ENCODE data around the gene C4A.
"Not testable (repeated sequence)": the region's sequence is repeated elsewhere in the genome, so short reads cannot be mapped to it uniquely, and the experiment has no call there.

C4A gene

GRCh38 chr6:32037598-32038524 lies 56.0 kb downstream of the C4A start, which contains the start of gene CYP21A2:
Gene CYP21A2 (plus strand): TSS chr6:32038415. CDS start chr6:32038423, 8 bp downstream.
- DNase-seq = peak; percentile 14

GRCh38 chr6:32038878-32039277 lies 57.0 kb downstream of the C4A start:
- not testable (repeated sequence) for DNase-seq

GRCh38 chr6:32039321-32040274 lies 57.7 kb downstream of the C4A start:
- not testable (repeated sequence) for DNase-seq

GRCh38 chr6:32040299-32041049 lies 58.6 kb downstream of the C4A start:
- DNase-seq = not testable (repeated sequence)

GRCh38 chr6:32041050-32041321 lies 59.1 kb downstream of the C4A start:
- DNase-seq = not testable (repeated sequence)

GRCh38 chr6:32041385-32041784 lies 59.5 kb downstream of the C4A start:
- not testable (repeated sequence) for DNase-seq

GRCh38 chr6:32042276-32042675 lies 60.4 kb downstream of the C4A start:
- not testable (repeated sequence) for DNase-seq

- DNase-seq = not testable (repeated sequence)
Measured at GRCh38 chr6:32043589-32044380, 61.9 kb downstream of the C4A start.

GRCh38 chr6:32044916-32045315 lies 63.1 kb downstream of the C4A start:
- DNase-seq = not testable (repeated sequence)

- no peak for DNase-seq
Measured at GRCh38 chr6:32045811-32046449, 64.1 kb downstream of the C4A start.

- DNase-seq = peak; percentile 36
Measured at GRCh38 chr6:32046450-32047083, 64.7 kb downstream of the C4A start.

- no peak for DNase-seq
Measured at GRCh38 chr6:32047084-32047478, 65.2 kb downstream of the C4A start.

- DNase-seq = no peak
Measured at GRCh38 chr6:32047539-32047854, 65.6 kb downstream of the C4A start.

GRCh38 chr6:32047855-32048766 lies 66.3 kb downstream of the C4A start:
- DNase-seq = no peak

GRCh38 chr6:32049149-32049548 lies 67.3 kb downstream of the C4A start:
- DNase-seq = not testable (repeated sequence)

- not testable (repeated sequence) for DNase-seq
Measured at GRCh38 chr6:32049736-32050135, 67.9 kb downstream of the C4A start.

- DNase-seq = no peak
Measured at GRCh38 chr6:32050562-32050961, 68.7 kb downstream of the C4A start.
